Uterus (tissue), 2 donors: Measurements from ENCODE around the gene EDRF1.

Experiments used
- POLR2A ChIP-seq, 2 donors: fragments of 450-650 bp; IDR thresholded peaks; one replicate each; pipeline ENCODE4 v1.6.1; 2016; ENCODE audit warnings: antibody characterized with exemption in 2 of 2, mild to moderate bottlenecking in 1 of 2, moderate library complexity in 1 of 2
- TF ChIP-seq, protein P1 (sequence below), 4 experiments: fragments of 200-600 bp in 2 of 4; fragments of 450-650 bp in 2 of 4; sonication (generic) in 2 of 4; IDR thresholded peaks; one replicate each; pipeline ENCODE4 v1.5.1; 2016 to 2019; ENCODE audit warnings: antibody characterized with exemption in 4 of 4, mild to moderate bottlenecking in 2 of 4, moderate library complexity in 1 of 4

DNA sequence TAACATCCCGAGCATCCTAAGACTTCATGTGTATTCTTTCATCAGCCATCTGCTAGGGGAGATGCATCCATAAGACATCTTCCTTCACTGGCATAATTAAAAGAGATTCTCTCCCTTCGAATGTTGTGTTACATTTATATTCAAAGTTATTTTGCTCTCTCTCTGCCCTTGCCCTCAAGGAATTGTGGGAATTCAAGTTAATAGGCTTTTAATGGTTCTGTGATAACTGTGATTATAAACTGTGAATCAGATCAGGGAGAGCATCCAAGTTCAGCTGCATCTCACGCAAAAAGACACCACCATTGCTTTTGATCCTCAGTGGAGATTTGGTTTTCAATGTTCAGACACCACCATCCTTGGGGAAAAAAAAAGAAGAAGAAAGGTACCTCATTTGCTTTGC lies 27.3 kb upstream of the EDRF1 start:
- no peak for TF ChIP-seq POLR2A (IDR thresholded peaks at IDR 0.05)
- TF ChIP-seq, protein P1, sequence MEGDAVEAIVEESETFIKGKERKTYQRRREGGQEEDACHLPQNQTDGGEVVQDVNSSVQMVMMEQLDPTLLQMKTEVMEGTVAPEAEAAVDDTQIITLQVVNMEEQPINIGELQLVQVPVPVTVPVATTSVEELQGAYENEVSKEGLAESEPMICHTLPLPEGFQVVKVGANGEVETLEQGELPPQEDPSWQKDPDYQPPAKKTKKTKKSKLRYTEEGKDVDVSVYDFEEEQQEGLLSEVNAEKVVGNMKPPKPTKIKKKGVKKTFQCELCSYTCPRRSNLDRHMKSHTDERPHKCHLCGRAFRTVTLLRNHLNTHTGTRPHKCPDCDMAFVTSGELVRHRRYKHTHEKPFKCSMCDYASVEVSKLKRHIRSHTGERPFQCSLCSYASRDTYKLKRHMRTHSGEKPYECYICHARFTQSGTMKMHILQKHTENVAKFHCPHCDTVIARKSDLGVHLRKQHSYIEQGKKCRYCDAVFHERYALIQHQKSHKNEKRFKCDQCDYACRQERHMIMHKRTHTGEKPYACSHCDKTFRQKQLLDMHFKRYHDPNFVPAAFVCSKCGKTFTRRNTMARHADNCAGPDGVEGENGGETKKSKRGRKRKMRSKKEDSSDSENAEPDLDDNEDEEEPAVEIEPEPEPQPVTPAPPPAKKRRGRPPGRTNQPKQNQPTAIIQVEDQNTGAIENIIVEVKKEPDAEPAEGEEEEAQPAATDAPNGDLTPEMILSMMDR (IDR thresholded peaks at IDR 0.05), result no peak
